HepG2 (cell line): ENCODE data around the gene NOS1AP. TPM values are rescaled to one million over a fixed set of nuclear protein-coding genes. Genes with fewer than 3 reads are reported as not detected.
A peak's percentile ranks its signal among the peaks of the same experiment; 100 is the strongest.

Experiments
- CENPBD1 ChIP-seq: sonication (generic); formaldehyde crosslinking; IDR thresholded peaks from 2 replicates; pipeline ENCODE4 v1.8.0; 2022; ENCODE audit warnings: missing genetic modification reagents, low read depth, mild to moderate bottlenecking, borderline replicate concordance
- CREM ChIP-seq, 2 experiments: sonication (generic) in 1 of 2; formaldehyde crosslinking in 1 of 2; IDR thresholded peaks; 2 replicates each; pipeline versions ENCODE4 v1.4.0 to v1.6.1; 2016 to 2020; ENCODE audit warnings: antibody characterized with exemption in 1 of 2, mild to moderate bottlenecking in 1 of 2, missing genetic modification reagents in 1 of 2
- DRAP1 ChIP-seq: IDR thresholded peaks from 2 replicates; pipeline ENCODE4 v1.6.1; 2016; ENCODE audit warnings: missing genetic modification reagents, missing compliant biosample characterization
- ETV5 ChIP-seq: IDR thresholded peaks from 2 replicates; pipeline ENCODE4 v1.6.1; 2018; ENCODE audit warnings: missing biosample characterization, missing genetic modification reagents, inconsistent platforms, borderline replicate concordance
- FOXC1 ChIP-seq: sonication (generic); formaldehyde crosslinking; IDR thresholded peaks from 2 replicates; pipeline ENCODE4 v1.8.0; 2022; ENCODE audit warnings: mild to moderate bottlenecking, missing genetic modification reagents, borderline replicate concordance
- FOXK2 ChIP-seq: fragments of 450-650 bp; IDR thresholded peaks from 2 replicates; pipeline ENCODE4 v1.6.1; 2016
- FUBP1 ChIP-seq: sonication (generic); formaldehyde crosslinking; IDR thresholded peaks from 2 replicates; pipeline ENCODE4 v1.5.1; 2020; ENCODE audit warnings: missing genetic modification reagents, mild to moderate bottlenecking, borderline replicate concordance
- HHEX ChIP-seq: IDR thresholded peaks from 2 replicates; pipeline ENCODE4 v1.6.1; 2016; ENCODE audit warnings: control low read depth
- HIVEP1 ChIP-seq: sonication (generic); formaldehyde crosslinking; IDR thresholded peaks from 2 replicates; pipeline ENCODE4 v1.4.0; 2020; ENCODE audit warnings: mild to moderate bottlenecking, missing genetic modification reagents
- HNF4A ChIP-seq: sonication (generic); formaldehyde crosslinking; IDR thresholded peaks from 2 replicates; pipeline ENCODE4 v1.4.0; 2020; ENCODE audit warnings: missing genetic modification reagents
- HOXD1 ChIP-seq: sonication (generic); formaldehyde crosslinking; IDR thresholded peaks from 2 replicates; pipeline ENCODE4 v1.5.0; 2020; ENCODE audit warnings: missing genetic modification reagents
- IRX3 ChIP-seq: sonication (generic); formaldehyde crosslinking; IDR thresholded peaks from 2 replicates; pipeline ENCODE4 v1.8.1; 2023; ENCODE audit warnings: mild to moderate bottlenecking, low read depth, missing genetic modification reagents, borderline replicate concordance
- KLF16 ChIP-seq, 2 experiments: sonication (generic) in 1 of 2; formaldehyde crosslinking in 1 of 2; IDR thresholded peaks; 2 replicates each; pipeline versions ENCODE4 v1.6.1 to v1.8.0; 2016 to 2023; ENCODE audit warnings: missing genetic modification reagents in 2 of 2, missing compliant biosample characterization in 1 of 2
- MED1 ChIP-seq: sonication (generic); formaldehyde crosslinking; IDR thresholded peaks from 2 replicates; pipeline ENCODE4 v1.4.0; 2020; ENCODE audit warnings: missing genetic modification reagents
- MEF2D ChIP-seq: sonication (generic); formaldehyde crosslinking; IDR thresholded peaks from 2 replicates; pipeline ENCODE4 v1.5.1; 2020; ENCODE audit warnings: mild to moderate bottlenecking, missing genetic modification reagents
- NFYB ChIP-seq: sonication (generic); formaldehyde crosslinking; IDR thresholded peaks from 2 replicates; pipeline ENCODE4 v1.4.0; 2020; ENCODE audit warnings: missing genetic modification reagents
- NR2C2 ChIP-seq: sonication (generic); formaldehyde crosslinking; IDR thresholded peaks from 2 replicates; pipeline ENCODE4 v1.4.0; 2020; ENCODE audit warnings: missing genetic modification reagents, mild to moderate bottlenecking, moderate library complexity, borderline replicate concordance
- PCBP1 ChIP-seq: fragments of 200-400 bp; formaldehyde crosslinking; IDR thresholded peaks from 2 replicates; pipeline ENCODE4 v1.6.1; 2017; ENCODE audit warnings: mild to moderate bottlenecking, low read depth, low read length, borderline replicate concordance
- POLR2AphosphoS2 ChIP-seq: IDR thresholded peaks from 2 replicates; pipeline ENCODE4 v1.6.1; 2011; ENCODE audit warnings: low read depth, low read length, improper control_type of control experiment
- SALL1 ChIP-seq: sonication (generic); formaldehyde crosslinking; IDR thresholded peaks from 2 replicates; pipeline ENCODE4 v1.8.0; 2022; ENCODE audit warnings: mild to moderate bottlenecking, missing genetic modification reagents
- SAP130 ChIP-seq: IDR thresholded peaks from 2 replicates; pipeline ENCODE4 v1.6.1; 2016; ENCODE audit warnings: low read depth
- SUZ12 ChIP-seq: fragments of 150-350 bp; IDR thresholded peaks from 2 replicates; pipeline ENCODE4 v1.6.1; 2014; ENCODE audit warnings: low read depth, low read length
- ZNF101 ChIP-seq: sonication (generic); formaldehyde crosslinking; IDR thresholded peaks from 2 replicates; pipeline ENCODE4 v1.4.0; 2020; ENCODE audit warnings: mild to moderate bottlenecking, low read depth, missing genetic modification reagents, borderline replicate concordance
- ZNF124 ChIP-seq: sonication (generic); formaldehyde crosslinking; IDR thresholded peaks from 2 replicates; pipeline ENCODE4 v1.4.0; 2020; ENCODE audit warnings: missing genetic modification reagents
- ZNF232 ChIP-seq: sonication (generic); formaldehyde crosslinking; IDR thresholded peaks from 2 replicates; pipeline ENCODE4 v1.4.0; 2020; ENCODE audit warnings: missing genetic modification reagents, borderline replicate concordance
- ZNF414 ChIP-seq: sonication (generic); formaldehyde crosslinking; IDR thresholded peaks from 2 replicates; pipeline ENCODE4 v1.5.0; 2020; ENCODE audit warnings: missing genetic modification reagents
- ZNF607 ChIP-seq: sonication (generic); formaldehyde crosslinking; IDR thresholded peaks from 2 replicates; pipeline ENCODE4 v1.5.1; 2020; ENCODE audit warnings: missing genetic modification reagents, mild to moderate bottlenecking, borderline replicate concordance
- ZNF761 ChIP-seq: sonication (generic); formaldehyde crosslinking; conservative IDR thresholded peaks from 2 replicates; pipeline ENCODE4 v1.4.0; 2020; ENCODE audit warnings: mild to moderate bottlenecking, missing genetic modification reagents
- ZNF766 ChIP-seq: sonication (generic); formaldehyde crosslinking; IDR thresholded peaks from 2 replicates; pipeline ENCODE4 v1.5.0; 2020; ENCODE audit warnings: missing genetic modification reagents, borderline replicate concordance
- ZNF768 ChIP-seq: sonication (generic); formaldehyde crosslinking; IDR thresholded peaks from 2 replicates; pipeline ENCODE4 v1.4.0; 2020; ENCODE audit warnings: missing genetic modification reagents
- ZNF790 ChIP-seq: sonication (generic); formaldehyde crosslinking; IDR thresholded peaks from 2 replicates; pipeline ENCODE4 v1.8.0; 2022; ENCODE audit warnings: missing genetic modification reagents, mild to moderate bottlenecking, borderline replicate concordance
- polyA plus RNA-seq, 8 experiments: library from polyadenylated mRNA; depleted of rRNA in 3 of 8; stranded (reverse) in 7 of 8; unstranded in 1 of 8; fragments of >200 nt; fragmentation: Illumina TruSeq in 4 of 8; extraction: Trizol in 4 of 8; gene quantifications; 2 replicates each; pipeline versions ENCODE4 v1.2.1 to v1.2.3, GENCODE V29; 2011 to 2016; ENCODE audit warnings: low read depth in 4 of 8, missing spikeins in 1 of 8, mixed read lengths in 1 of 8; ENCODE audit not compliant: insufficient read depth in 1 of 8
- total RNA-seq, 5 experiments: library from RNA; depleted of rRNA; stranded (reverse); fragments of >200 nt; fragmentation: Illumina TruSeq; extraction: Trizol; gene quantifications; 2 replicates each; pipeline ENCODE4 v1.2.3, GENCODE V29; 2016; ENCODE audit warnings: low read depth in 1 of 5

The NOS1AP gene
- total and polyA plus RNA-seq, 2 of the 13 experiments (the other 11 are each of a cell fraction or from before 2014, with no cell fraction given) = 2.0 to 3.3 TPM

GRCh38 chr1:162197041-162197531 lies 127.6 kb downstream of the NOS1AP start (continued):
- TF ChIP-seq SALL1 (CRISPR knock-in tag) (no peak; the same call in 1 of the 2 replicates), ZNF768 (CRISPR knock-in tag) (no peak), HNF4A (CRISPR knock-in tag) (peak; percentile 91), ZNF761 (CRISPR knock-in tag) (no peak), HOXD1 (CRISPR knock-in tag) (no peak), ZNF607 (no peak), FOXC1 (CRISPR knock-in tag) (no peak), ZNF124 (CRISPR knock-in tag) (no peak), PCBP1 (no peak), FOXK2 (no peak), POLR2AphosphoS2 (no peak), ZNF232 (CRISPR knock-in tag) (no peak), ZNF101 (no peak), MED1 (0 out of 2 replicates have a peak, but pooled peaks have one; percentile 13), CENPBD1 (CRISPR knock-in tag) (no peak), ZNF790 (no peak), KLF16 (CRISPR knock-in tag; IDR thresholded peaks at IDR 0.05) (no peak), SUZ12 (no peak), IRX3 (no peak), CREM (IDR thresholded peaks at IDR 0.05) (peak; percentile 38; the same call in 1 of the 2 replicates), CREM (CRISPR knock-in tag; IDR thresholded peaks at IDR 0.05) (no peak), ETV5 (CRISPR knock-in tag) (no peak), ZNF766 (CRISPR knock-in tag) (no peak), SAP130 (CRISPR knock-in tag) (peak; percentile 31; the same call in 1 of the 2 replicates), ZNF414 (no peak), HIVEP1 (no peak), HHEX (CRISPR knock-in tag) (no peak), NR2C2 (CRISPR knock-in tag) (no peak), NFYB (CRISPR knock-in tag) (no peak), MEF2D (CRISPR knock-in tag) (no peak), DRAP1 (CRISPR knock-in tag) (peak; percentile 15; the same call in 1 of the 2 replicates), FUBP1 (CRISPR knock-in tag) (no peak)
